PC-9 (cell line): ENCODE results near the gene SCAF8. TPM values are rescaled to one million over a fixed set of nuclear protein-coding genes. Genes with fewer than 3 reads are reported as not detected.

Experiments
- BruUV-seq: library from RNA; stranded (reverse); fragments of 400-500 nt; replicated peaks from 2 replicates; lab custom pipeline; 2021; lab: Mats Ljungman, UMichigan
- CTCF ChIA-PET: fragments of 300-600 bp; sonication (Branson Sonifier 250); formaldehyde crosslinking; loops from one replicate; lab custom pipeline; 2022; ENCODE audit warnings: antibody characterized with exemption; lab: Charles Lee
- POLR2A ChIA-PET: fragments of 300-600 bp; sonication (Branson Sonifier 250); formaldehyde crosslinking; loops from one replicate; lab custom pipeline; 2022; ENCODE audit warnings: antibody characterized with exemption; ENCODE audit not compliant: unreplicated experiment; lab: Charles Lee
- DNase-seq, 2 experiments: peaks; one replicate each; pipeline versions ENCODE4 v3.0.0 to v3.0.0-alpha.2; 2015 to 2022; ENCODE audit warnings: mixed read lengths in 1 of 2
- H2AFZ ChIP-seq: fragments of 200-600 bp; sonication (generic); 2 replicates; pipeline ENCODE4 v1.8.1; 2017; ENCODE audit warnings: antibody characterized with exemption
- H3F3A ChIP-seq: fragments of 200-600 bp; sonication (generic); 2 replicates; pipeline ENCODE4 v1.8.1; 2017; ENCODE audit warnings: antibody characterized with exemption, mild to moderate bottlenecking, low read depth; ENCODE audit not compliant: insufficient read depth
- H3K27ac ChIP-seq: fragments of 200-600 bp; sonication (generic); 2 replicates; pipeline ENCODE4 v1.6.1; 2016; ENCODE audit warnings: mixed run types
- H3K27me3 ChIP-seq: fragments of 200-600 bp; sonication (generic); 2 replicates; pipeline ENCODE4 v1.6.1; 2016; ENCODE audit warnings: low read depth, mixed run types; ENCODE audit not compliant: insufficient read depth
- H3K36me3 ChIP-seq: fragments of 200-600 bp; sonication (generic); 2 replicates; pipeline ENCODE4 v1.6.1; 2016; ENCODE audit warnings: low read depth, mixed run types
- H3K4me1 ChIP-seq: fragments of 200-600 bp; sonication (generic); replicated peaks from 2 replicates; pipeline ENCODE4 v1.6.1; 2016; ENCODE audit warnings: mixed run types; ENCODE audit not compliant: insufficient read depth
- H3K4me2 ChIP-seq: fragments of 200-600 bp; sonication (generic); 2 replicates; pipeline ENCODE4 v1.6.1; 2017; ENCODE audit warnings: mixed run types
- H3K4me3 ChIP-seq: fragments of 200-600 bp; sonication (generic); 2 replicates; pipeline ENCODE4 v1.6.1; 2016; ENCODE audit warnings: mixed run types
- H3K79me2 ChIP-seq: fragments of 200-600 bp; sonication (generic); 2 replicates; pipeline ENCODE4 v1.6.1; 2017; ENCODE audit warnings: low read depth, mixed run types
- H3K9me2 ChIP-seq: fragments of 200-600 bp; sonication (generic); 2 replicates; pipeline ENCODE4 v1.8.1; 2017; ENCODE audit warnings: mild to moderate bottlenecking; ENCODE audit not compliant: insufficient read depth
- H3K9me3 ChIP-seq: fragments of 200-600 bp; sonication (generic); 2 replicates; pipeline ENCODE4 v1.8.1; 2016; ENCODE audit warnings: low read depth; ENCODE audit not compliant: insufficient read depth
- H4K20me1 ChIP-seq: fragments of 200-600 bp; sonication (generic); 2 replicates; pipeline ENCODE4 v1.8.1; 2017; ENCODE audit not compliant: insufficient read depth
- CTCF ChIP-seq: fragments of 200-600 bp; sonication (generic); conservative IDR thresholded peaks from 2 replicates; pipeline ENCODE4 v1.6.1; 2017; ENCODE audit warnings: mixed run types, antibody characterized with exemption, mild to moderate bottlenecking, moderate library complexity
- EZH2 ChIP-seq: fragments of 200-600 bp; sonication (generic); IDR thresholded peaks from 2 replicates; pipeline ENCODE4 v1.8.0; 2017; ENCODE audit warnings: antibody characterized with exemption, low read depth
- intact Hi-C: fragments of 100-400 bp; cut with micrococcal nuclease; formaldehyde crosslinking; loops from one replicate; pipeline ENCODE4 v1.10.0; 2022; ENCODE audit not compliant: unreplicated experiment
- total RNA-seq: library from RNA; stranded (reverse); gene quantifications from 2 replicates; pipeline ENCODE4 v1.2.3, GENCODE V29; 2021

The SCAF8 gene
- total RNA-seq, 1 experiment from 2014 or later, result 22.7 TPM

GRCh38 chr6:154786144-154786868, 53.1 kb downstream of the SCAF8 start:
- Histone ChIP-seq H3K79me2 (peaks cover 82% of the 10 kb centered on the region), H4K20me1 (peaks cover 42% of the 10 kb centered on the region), H3K9me3 (no peaks in the 10 kb centered on the region), H3K9me2 (no peaks in the 10 kb centered on the region), H3K4me1 (peaks cover 23% of the 10 kb centered on the region), H3K27me3 (no peaks in the 10 kb centered on the region), H3F3A (peaks cover 12% of the 10 kb centered on the region), H3K4me2 (0 out of 2 replicates have a peak overlapping the region, but pooled peaks have one; percentile 10), H2AFZ (no peak overlapping the region), H3K36me3 (peaks cover 10% of the 10 kb centered on the region; the same call in 1 of the 2 replicates), H3K4me3 (no peak overlapping the region), H3K27ac (no peak overlapping the region)
- peak in 1 of 2 experiments; percentile 20 for DNase-seq
- ChIA-PET CTCF (no interaction called here), POLR2A (no interaction called here)
- TF ChIP-seq CTCF (no peak), EZH2 (no peak)
- intact Hi-C loops, result no loop called here
- no TSS peak for BruUV-seq

- no peak for TF ChIP-seq CTCF
- TF ChIP-seq EZH2, result no peak
- peaks cover 21% of the 10 kb centered on the region for H3K36me3 ChIP-seq
- DNase-seq, result no peak
- POLR2A ChIA-PET, result no interaction called here
- H3F3A ChIP-seq, result peaks cover 27% of the 10 kb centered on the region
- H3K27ac ChIP-seq, result peak overlapping the region; percentile 61
- no peaks in the 10 kb centered on the region for H3K27me3 ChIP-seq
- H3K9me2 ChIP-seq, result no peaks in the 10 kb centered on the region
- H2AFZ ChIP-seq, result no peak overlapping the region
- CTCF ChIA-PET, result no interaction called here
- intact Hi-C loops, result loop anchor here (5.0 kb wide), 1 partner anchor 59 kb away; the partner anchor contains the start of gene SCAF8
- no peak overlapping the region; the same call in 1 of the 2 replicates for H3K4me2 ChIP-seq
- H4K20me1 ChIP-seq, result peaks cover 15% of the 10 kb centered on the region; the same call in 1 of the 2 replicates
- peaks cover 46% of the 10 kb centered on the region for H3K79me2 ChIP-seq
- no TSS peak for BruUV-seq
- H3K4me1 ChIP-seq, result peaks cover 25% of the 10 kb centered on the region
- no peaks in the 10 kb centered on the region for H3K9me3 ChIP-seq
- no peak overlapping the region for H3K4me3 ChIP-seq
Observed at GRCh38 chr6:154791556-154792317, 58.5 kb downstream of the SCAF8 start.

- Histone ChIP-seq H3K27ac (peak overlapping the region; percentile 61), H3K79me2 (peaks cover 40% of the 10 kb centered on the region), H3K4me1 (peaks cover 25% of the 10 kb centered on the region), H2AFZ (no peak overlapping the region), H3K27me3 (no peaks in the 10 kb centered on the region), H3K9me2 (no peaks in the 10 kb centered on the region), H4K20me1 (peaks cover 15% of the 10 kb centered on the region), H3K4me3 (no peak overlapping the region), H3K9me3 (no peaks in the 10 kb centered on the region), H3K4me2 (peak overlapping the region; percentile 53), H3K36me3 (peaks cover 23% of the 10 kb centered on the region), H3F3A (peaks cover 27% of the 10 kb centered on the region)
- no peak for DNase-seq
- TF ChIP-seq EZH2 (no peak), CTCF (no peak)
- POLR2A ChIA-PET, result no interaction called here
- CTCF ChIA-PET, result no interaction called here
- intact Hi-C loops, result loop anchor here (5.0 kb wide), 1 partner anchor 60 kb away; the partner anchor contains the start of gene SCAF8
- no TSS peak for BruUV-seq
Observed at GRCh38 chr6:154792325-154792724, 59.1 kb downstream of the SCAF8 start.
